Colonic mucosa (tissue), 4 donors: Measurements from ENCODE around the gene PDPK1. TPM values are rescaled to one million over a fixed set of nuclear protein-coding genes. Genes with fewer than 3 reads are reported as not detected.
"Not testable (repeated sequence)": the region's sequence is repeated elsewhere in the genome, so short reads cannot be mapped to it uniquely, and the experiment has no call there.

ENCODE experiments used
- DNase-seq: peaks from one replicate; pipeline ENCODE4 v3.0.0-alpha.2; 2020
- H3K27ac ChIP-seq: fragments of 200-600 bp; one replicate; pipeline ENCODE4 v1.8.0; 2021
- H3K27me3 ChIP-seq: fragments of 200-600 bp; one replicate; pipeline ENCODE4 v1.8.0; 2021
- H3K36me3 ChIP-seq: fragments of 200-600 bp; one replicate; pipeline ENCODE4 v1.8.0; 2021
- H3K4me1 ChIP-seq: fragments of 200-600 bp; one replicate; pipeline ENCODE4 v1.8.0; 2021; ENCODE audit warnings: mild to moderate bottlenecking
- H3K4me3 ChIP-seq: fragments of 200-600 bp; one replicate; pipeline ENCODE4 v1.8.0; 2021
- H3K9ac ChIP-seq, 2 donors: one replicate each; pipeline ENCODE4 v1.7.0; 2013; ENCODE audit warnings: control low read depth in 2 of 2, low read depth in 2 of 2, low read length in 2 of 2
- H3K9me3 ChIP-seq: fragments of 200-600 bp; one replicate; pipeline ENCODE4 v1.8.0; 2021
- CTCF ChIP-seq: fragments of 200-600 bp; IDR thresholded peaks from one replicate; pipeline ENCODE4 v1.8.0; 2022; ENCODE audit warnings: antibody characterized with exemption, mild to moderate bottlenecking
- intact Hi-C: fragments of 100-400 bp; cut with DNase I; formaldehyde crosslinking; loops from one replicate; pipeline ENCODE4 v1.14.1; 2022
- total RNA-seq, 2 donors: library from RNA; stranded (reverse); fragmentation: NEBNext Ultra II Directional in 1 of 2; extraction: Animal tissue kit (Norgen Biotek cat#: 25700) in 1 of 2; gene quantifications; one replicate each; pipeline ENCODE4 v1.2.1, GENCODE V29; 2021
- donor health status: healthy.
- donor health status: DM: no; HTN: no; CAD: no.
- donor health status: DM: no; HTN: no; CAD: no.

Gene PDPK1
- total RNA-seq, 2 donors from 2014 or later: 60.4 to 71.5 TPM

- no peak for DNase-seq
Observed at GRCh38 chr16:2598133-2598641, 60.4 kb downstream of the PDPK1 start.

GRCh38 chr16:2598723-2599122 is 60.9 kb downstream of the PDPK1 start:
- H3K9ac ChIP-seq: no peak overlapping the region
- DNase-seq: no peak
- H3K4me3 ChIP-seq: no peak overlapping the region
- no peak overlapping the region for H3K27ac ChIP-seq
- no peaks in the 10 kb centered on the region for H3K4me1 ChIP-seq
- H3K27me3 ChIP-seq: no peaks in the 10 kb centered on the region
- no peaks in the 10 kb centered on the region for H3K9me3 ChIP-seq
- intact Hi-C loops: no loop called here
- peaks cover 20% of the 10 kb centered on the region for H3K36me3 ChIP-seq
- no peak for TF ChIP-seq CTCF

More at GRCh38 chr16:2598133-2598641, 60.4 kb downstream of the PDPK1 start:
- no peak overlapping the region for H3K4me3 ChIP-seq
- intact Hi-C loops: no loop called here
- H3K27ac ChIP-seq: no peak overlapping the region
- H3K4me1 ChIP-seq: no peaks in the 10 kb centered on the region
- no peak for TF ChIP-seq CTCF
- peaks cover 20% of the 10 kb centered on the region for H3K36me3 ChIP-seq
- no peaks in the 10 kb centered on the region for H3K27me3 ChIP-seq
- no peaks in the 10 kb centered on the region for H3K9me3 ChIP-seq
- H3K9ac ChIP-seq: no peak overlapping the region

GRCh38 chr16:2599165-2599564 is 61.3 kb downstream of the PDPK1 start:
- H3K36me3 ChIP-seq: peaks cover 20% of the 10 kb centered on the region
- H3K27me3 ChIP-seq, DNase-seq, H3K9ac ChIP-seq, intact Hi-C loops, H3K27ac ChIP-seq, H3K4me1 ChIP-seq, H3K9me3 ChIP-seq, H3K4me3 ChIP-seq: not testable (repeated sequence)

GRCh38 chr16:2599785-2600184 is 62.0 kb downstream of the PDPK1 start:
- H3K36me3 ChIP-seq: peaks cover 20% of the 10 kb centered on the region
- intact Hi-C loops, H3K4me3 ChIP-seq, H3K27me3 ChIP-seq, DNase-seq, H3K27ac ChIP-seq, H3K9ac ChIP-seq, H3K4me1 ChIP-seq, H3K9me3 ChIP-seq: not testable (repeated sequence)

GRCh38 chr16:2601301-2602025 is 63.6 kb downstream of the PDPK1 start:
- H3K4me3 ChIP-seq: not testable (repeated sequence)

GRCh38 chr16:2602175-2602574 is 64.4 kb downstream of the PDPK1 start:
- H3K27ac ChIP-seq, intact Hi-C loops, DNase-seq, H3K9ac ChIP-seq, H3K4me3 ChIP-seq, H3K9me3 ChIP-seq, H3K4me1 ChIP-seq, H3K27me3 ChIP-seq: not testable (repeated sequence)
- H3K36me3 ChIP-seq: peaks cover 13% of the 10 kb centered on the region

More at GRCh38 chr16:2601301-2602025, 63.6 kb downstream of the PDPK1 start:
- DNase-seq, intact Hi-C loops, H3K4me1 ChIP-seq, H3K27me3 ChIP-seq, H3K27ac ChIP-seq, H3K9ac ChIP-seq, H3K9me3 ChIP-seq: not testable (repeated sequence)
- peaks cover 20% of the 10 kb centered on the region for H3K36me3 ChIP-seq

- Histone ChIP-seq H3K9me3 (no peaks in the 10 kb centered on the region), H3K4me1 (no peaks in the 10 kb centered on the region), H3K4me3 (peak overlapping the region; percentile 100), H3K27me3 (no peaks in the 10 kb centered on the region), H3K9ac (peak overlapping the region; percentile 88 to 92), H3K27ac (peak overlapping the region; percentile 88), H3K36me3 (peaks cover 2% of the 10 kb centered on the region)
- intact Hi-C loops: no loop called here
- peak; percentile 98 for DNase-seq
- TF ChIP-seq CTCF: no peak
Observed at GRCh38 chr16:2603165-2604015, 65.6 kb downstream of the PDPK1 start.

- Histone ChIP-seq H3K9ac (peak overlapping the region; percentile 88 to 92), H3K27ac (peak overlapping the region; percentile 88), H3K4me3 (peak overlapping the region; percentile 100)
- intact Hi-C loops, DNase-seq, H3K36me3 ChIP-seq, H3K27me3 ChIP-seq, H3K9me3 ChIP-seq, H3K4me1 ChIP-seq: not testable (repeated sequence)
Observed at GRCh38 chr16:2604016-2604369, 66.2 kb downstream of the PDPK1 start.

GRCh38 chr16:2606820-2607219 is 69.0 kb downstream of the PDPK1 start:
- H3K4me3 ChIP-seq, H3K27me3 ChIP-seq, H3K9me3 ChIP-seq, H3K27ac ChIP-seq, H3K9ac ChIP-seq, intact Hi-C loops, H3K4me1 ChIP-seq, DNase-seq, H3K36me3 ChIP-seq: not testable (repeated sequence)

- H3K27ac ChIP-seq, H3K9me3 ChIP-seq, H3K4me1 ChIP-seq, DNase-seq, intact Hi-C loops, H3K4me3 ChIP-seq, H3K9ac ChIP-seq, H3K27me3 ChIP-seq, H3K36me3 ChIP-seq: not testable (repeated sequence)
Observed at GRCh38 chr16:2609345-2609744, 71.5 kb downstream of the PDPK1 start.
